GM20000 (cell line): ENCODE results near the gene ANKZF1.
"Not testable (repeated sequence)": the region's sequence is repeated elsewhere in the genome, so short reads cannot be mapped to it uniquely, and the experiment has no call there.

Experiments used
- DNase-seq: peaks from one replicate; pipeline ENCODE4 v3.0.0; 2012; ENCODE audit warnings: low spot score
- TF ChIP-seq, protein P1 (sequence below): IDR thresholded peaks from 2 replicates; pipeline ENCODE4 v1.5.1; 2012; ENCODE audit warnings: mild to moderate bottlenecking, control low read depth; ENCODE audit errors: extremely low read depth, missing control alignments

ANKZF1 gene

DNA sequence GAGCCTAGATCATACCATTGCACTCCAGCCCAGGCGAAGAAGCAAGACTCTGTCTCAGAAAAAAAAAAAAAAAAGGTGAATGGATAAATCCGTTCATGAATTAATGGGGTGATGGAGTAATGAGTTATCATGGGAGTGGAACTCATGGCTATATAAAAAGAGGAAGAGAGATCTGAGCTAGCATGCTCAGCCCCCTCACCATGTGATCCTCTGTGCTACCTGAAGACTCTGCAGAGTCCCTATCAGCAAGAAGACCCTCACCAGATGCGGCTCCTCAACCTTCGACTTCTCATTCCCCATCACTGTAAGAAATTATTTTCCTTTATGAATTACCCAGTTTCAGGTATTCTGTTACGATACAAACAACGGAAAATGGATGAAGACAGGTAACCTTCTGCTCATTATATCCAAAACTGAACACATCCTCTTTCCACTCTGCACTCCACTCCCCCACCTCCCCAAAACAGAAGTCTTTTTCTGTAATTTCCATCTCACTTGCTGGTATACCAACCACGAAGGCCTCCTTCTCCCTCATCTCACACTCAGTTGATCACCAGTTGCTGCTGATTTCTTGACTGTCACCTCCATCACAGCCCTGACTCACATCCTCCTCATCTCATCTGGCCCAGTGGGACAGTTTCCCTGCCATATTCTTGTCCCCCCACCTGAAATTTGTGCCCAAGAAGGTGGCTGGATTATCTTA is 42.7 kb upstream of the ANKZF1 start:
- peak; percentile 31 for DNase-seq
- TF ChIP-seq, protein P1, sequence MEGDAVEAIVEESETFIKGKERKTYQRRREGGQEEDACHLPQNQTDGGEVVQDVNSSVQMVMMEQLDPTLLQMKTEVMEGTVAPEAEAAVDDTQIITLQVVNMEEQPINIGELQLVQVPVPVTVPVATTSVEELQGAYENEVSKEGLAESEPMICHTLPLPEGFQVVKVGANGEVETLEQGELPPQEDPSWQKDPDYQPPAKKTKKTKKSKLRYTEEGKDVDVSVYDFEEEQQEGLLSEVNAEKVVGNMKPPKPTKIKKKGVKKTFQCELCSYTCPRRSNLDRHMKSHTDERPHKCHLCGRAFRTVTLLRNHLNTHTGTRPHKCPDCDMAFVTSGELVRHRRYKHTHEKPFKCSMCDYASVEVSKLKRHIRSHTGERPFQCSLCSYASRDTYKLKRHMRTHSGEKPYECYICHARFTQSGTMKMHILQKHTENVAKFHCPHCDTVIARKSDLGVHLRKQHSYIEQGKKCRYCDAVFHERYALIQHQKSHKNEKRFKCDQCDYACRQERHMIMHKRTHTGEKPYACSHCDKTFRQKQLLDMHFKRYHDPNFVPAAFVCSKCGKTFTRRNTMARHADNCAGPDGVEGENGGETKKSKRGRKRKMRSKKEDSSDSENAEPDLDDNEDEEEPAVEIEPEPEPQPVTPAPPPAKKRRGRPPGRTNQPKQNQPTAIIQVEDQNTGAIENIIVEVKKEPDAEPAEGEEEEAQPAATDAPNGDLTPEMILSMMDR: no peak

DNA sequence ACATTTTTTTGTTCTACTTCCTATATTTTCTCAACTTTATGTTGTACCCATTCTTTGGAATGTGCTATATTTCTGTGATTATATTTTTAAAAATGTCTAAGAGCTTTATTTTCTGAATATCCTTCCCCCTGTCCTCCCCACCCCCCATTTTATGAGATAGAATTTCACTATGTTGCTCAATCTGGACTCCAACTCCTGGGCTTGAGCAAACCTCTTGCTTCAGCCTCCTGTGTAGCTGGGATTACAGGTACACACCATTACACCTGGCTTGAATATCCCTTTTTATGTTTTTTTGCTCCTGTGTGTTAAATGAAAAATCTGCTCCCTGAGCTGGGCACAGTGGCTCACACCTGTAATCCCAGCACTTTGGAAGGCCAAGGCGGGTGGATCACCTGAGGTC is 32.2 kb upstream of the ANKZF1 start:
- no peak for DNase-seq
- TF ChIP-seq, protein P1: no peak

DNA sequence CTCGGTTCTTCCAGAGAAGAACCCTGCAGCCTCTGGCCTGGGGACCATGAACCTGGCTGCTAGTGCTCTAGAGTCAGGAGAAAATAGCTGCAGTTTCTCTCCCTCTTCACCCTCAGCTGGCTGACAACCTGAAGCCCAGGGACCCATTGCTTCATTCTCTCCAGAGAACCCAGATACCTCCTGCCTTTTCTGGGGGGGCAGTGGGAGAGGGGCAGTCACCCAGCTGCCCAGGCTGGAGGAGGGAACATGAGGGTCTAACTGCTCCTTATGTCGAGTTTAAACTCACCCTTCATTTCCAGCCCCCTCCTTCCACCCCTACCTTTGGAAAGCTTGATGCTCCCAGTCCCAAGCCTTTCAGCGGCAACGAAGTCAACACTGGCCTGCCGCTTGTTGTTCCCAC is 30.6 kb upstream of the ANKZF1 start:
- TF ChIP-seq, protein P1: no peak
- DNase-seq: no peak

DNA sequence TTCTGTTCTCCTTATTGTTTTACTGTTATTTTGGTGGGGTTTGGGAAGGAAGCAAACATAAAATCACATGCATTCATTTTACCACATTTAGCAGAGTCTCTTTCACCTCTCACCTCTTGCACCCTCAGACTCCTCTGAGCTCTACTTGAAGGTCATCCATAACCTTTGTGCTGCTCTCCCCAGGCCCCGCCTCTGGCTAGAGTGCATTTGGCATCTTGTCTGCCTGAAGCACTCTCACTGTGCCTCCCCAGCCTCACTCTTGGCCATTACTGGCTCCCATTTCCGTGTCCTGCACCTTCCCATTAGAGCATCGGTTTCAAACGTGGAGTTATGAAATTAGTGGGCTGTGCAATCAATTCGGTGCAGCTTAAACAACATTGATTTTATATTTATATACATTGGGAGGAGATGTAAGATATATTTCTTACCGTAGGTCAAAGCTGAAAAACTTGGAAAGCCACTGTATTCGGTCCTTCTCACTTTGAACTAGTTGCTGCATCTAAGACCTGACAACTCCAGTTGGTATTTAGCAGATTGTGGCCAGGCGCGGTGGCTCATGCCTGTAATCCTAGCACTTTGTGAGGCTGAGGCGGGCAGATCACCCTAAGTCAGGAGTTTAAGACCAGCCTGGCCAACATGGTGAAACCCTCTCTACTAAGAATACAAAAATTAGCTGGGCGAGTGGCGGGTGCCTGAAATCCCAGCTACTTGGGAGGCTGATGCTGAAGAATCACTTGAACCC is 30.0 kb upstream of the ANKZF1 start:
- DNase-seq: no peak
- TF ChIP-seq, protein P1: no peak

DNA sequence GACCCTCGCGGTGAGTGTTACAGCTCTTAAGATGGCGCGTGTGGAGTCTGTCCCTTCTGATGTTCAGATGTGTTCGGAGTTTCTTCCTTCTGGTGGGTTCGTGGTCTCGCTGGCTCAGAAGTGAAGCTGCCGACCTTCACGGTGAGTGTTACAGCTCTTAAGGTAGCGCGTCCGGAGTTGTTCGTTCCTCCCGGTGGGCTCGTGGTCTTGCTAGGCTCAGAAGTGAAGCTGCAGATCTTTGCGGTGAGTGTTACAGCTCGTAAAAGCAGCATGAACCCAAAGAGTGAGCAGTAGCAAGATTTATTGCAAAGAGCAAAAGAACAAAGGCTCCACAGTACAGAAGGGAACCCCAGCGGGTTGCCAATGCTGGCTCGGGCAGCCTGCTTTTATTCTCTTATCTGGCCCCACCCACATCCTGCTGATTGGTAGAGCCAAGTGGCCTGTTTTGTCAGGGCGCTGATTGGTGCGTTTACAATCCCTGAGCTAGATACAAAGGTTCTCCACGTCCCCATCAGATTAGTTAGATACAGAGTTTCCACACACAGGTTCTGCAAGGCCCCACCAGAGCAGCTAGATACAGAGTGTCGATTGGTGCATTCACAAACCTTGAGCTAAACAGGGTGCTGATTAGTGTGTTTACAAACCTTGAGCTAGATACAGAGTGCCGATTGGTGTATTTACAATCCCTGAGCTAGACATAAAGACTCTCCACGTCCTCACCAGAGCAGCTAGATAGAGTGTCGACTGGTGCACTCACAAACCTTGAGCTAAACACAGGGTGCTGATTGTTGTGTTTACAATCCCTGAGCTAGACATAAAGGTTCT is 28.9 kb upstream of the ANKZF1 start:
- not testable (repeated sequence) for DNase-seq

DNA sequence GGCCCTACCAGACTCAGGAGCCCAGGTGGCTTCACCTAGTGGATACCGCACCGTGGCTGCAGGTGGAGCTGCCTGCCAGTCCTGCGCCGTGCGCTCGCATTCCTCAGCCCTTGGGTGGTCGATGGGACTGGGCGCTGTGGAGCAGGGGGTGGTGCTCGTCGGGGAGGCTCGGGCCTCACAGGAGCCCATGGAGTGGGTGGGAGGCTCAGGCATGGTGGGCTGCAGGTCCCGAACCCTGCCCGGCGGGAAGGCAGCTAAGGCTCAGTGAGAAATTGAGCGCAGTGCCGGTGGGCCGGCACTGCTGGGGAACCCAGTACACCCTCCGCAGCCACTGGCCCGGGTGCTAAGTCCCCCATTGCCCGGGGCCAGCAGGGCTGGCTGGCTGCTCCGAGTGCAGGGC is 28.3 kb upstream of the ANKZF1 start:
- not testable (repeated sequence) for DNase-seq

DNA sequence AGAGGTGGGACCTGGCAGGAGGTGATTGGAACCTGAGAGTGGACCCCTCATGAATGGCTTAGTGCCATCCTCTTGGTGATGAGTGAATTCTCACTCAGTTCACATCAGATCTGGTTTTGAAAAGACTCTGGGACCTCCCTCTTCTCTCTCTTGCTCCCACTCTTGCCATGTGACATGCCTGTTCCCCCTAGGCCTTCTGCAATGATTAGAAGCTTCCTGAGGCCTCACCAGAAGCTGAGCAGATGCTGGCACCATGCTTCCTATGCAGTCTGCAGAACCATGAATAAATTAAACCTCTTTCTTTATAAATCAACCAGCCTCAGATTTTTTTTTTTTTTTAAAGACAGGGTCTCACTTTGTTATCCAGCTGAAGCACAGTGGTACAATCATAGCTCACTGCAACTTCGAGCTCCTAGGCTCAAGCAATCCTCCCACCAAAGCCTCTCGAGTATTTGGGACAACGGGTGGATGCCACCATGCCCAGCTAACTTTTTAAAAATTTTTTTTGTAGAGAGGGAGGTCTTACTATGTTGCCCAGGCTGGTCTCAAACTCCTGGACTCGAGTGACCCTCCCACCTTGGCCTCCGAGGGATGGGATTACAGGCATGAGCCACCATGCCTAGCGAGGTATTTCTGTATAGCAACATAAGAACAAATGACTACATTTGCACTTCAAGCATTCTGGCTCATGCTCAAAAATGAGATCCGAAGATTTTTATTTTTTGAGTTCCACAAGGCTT is 25.0 kb upstream of the ANKZF1 start:
- DNase-seq: no peak
- TF ChIP-seq, protein P1: no peak

DNA sequence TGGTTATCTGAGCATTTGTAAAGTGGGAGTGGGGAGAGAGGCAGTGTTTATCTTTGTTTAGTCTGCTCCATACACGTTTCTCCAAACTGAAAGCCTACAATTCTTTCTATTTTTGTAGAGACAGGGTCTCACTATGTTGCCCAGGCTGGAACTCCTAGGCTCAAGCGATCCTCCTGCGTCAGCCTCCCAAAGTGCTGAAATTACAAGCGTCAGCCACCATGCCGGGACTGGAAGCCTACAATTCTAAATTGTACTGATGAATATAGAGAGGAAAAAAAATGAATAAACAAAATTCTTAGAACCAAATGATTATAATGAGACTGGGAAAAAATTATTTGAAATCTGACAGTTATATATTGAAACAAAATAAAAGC is 24.5 kb upstream of the ANKZF1 start:
- TF ChIP-seq, protein P1: no peak
- DNase-seq: no peak
